ENCODE measurements around the gene ADGRD2.

GRCh38 chr9:124442379-124442778 lies 7.9 kb upstream of the ADGRD2 start:
- TF ChIP-seq POLR2AphosphoS5 (IDR thresholded peaks at IDR 0.05; ENCODE audit: low read depth, low read length) (no peak), TAF1 (IDR thresholded peaks at IDR 0.05; ENCODE audit: borderline replicate concordance, insufficient read depth, low read length) (no peak)

Data from PFSK-1 (cell line).